SK-MEL-5 (cell line): ENCODE data around the gene ACVR1C. TPM values are rescaled to one million over a fixed set of nuclear protein-coding genes. Genes with fewer than 3 reads are reported as not detected.
"Not testable (repeated sequence)": the region's sequence is repeated elsewhere in the genome, so short reads cannot be mapped to it uniquely, and the experiment has no call there.

Experiments used
- DNase-seq: peaks from one replicate; pipeline ENCODE4 v3.0.0-alpha.2; 2016; ENCODE audit warnings: low read depth, low spot score
- in situ Hi-C: cut with HindIII; loops from 2 replicates; pipeline ENCODE4 v1.10.0; 2016; ENCODE audit warnings: low sequenced_read_pairs, high pct_unique_total_duplicates, low pct_unique_long_range_greater_than_20kb
- total RNA-seq: library from RNA; depleted of rRNA; stranded (reverse); fragments of >200 nt; shearing (Covaris generic); gene quantifications from 2 replicates; pipeline ENCODE4 v1.2.3, GENCODE V29; 2014

ACVR1C gene
- total RNA-seq, 1 experiment from 2014 or later, result 0.69 TPM

GRCh38 chr2:157523270-157524247, 105.1 kb downstream of the ACVR1C start:
- no peak for DNase-seq
- in situ Hi-C loops, result no loop called here

GRCh38 chr2:157514966-157515365, 113.7 kb downstream of the ACVR1C start:
- DNase-seq, in situ Hi-C loops: not testable (repeated sequence)

- peak; percentile 44 for DNase-seq
- in situ Hi-C loops, result no loop called here
Observed at GRCh38 chr2:157509744-157510143, 118.9 kb downstream of the ACVR1C start.

- in situ Hi-C loops, result no loop called here
- peak; percentile 91 for DNase-seq
Observed at GRCh38 chr2:157508676-157509075, 120.0 kb downstream of the ACVR1C start.

GRCh38 chr2:157506586-157506985, 122.1 kb downstream of the ACVR1C start:
- in situ Hi-C loops, result no loop called here
- DNase-seq, result no peak

GRCh38 chr2:157504623-157505022, 124.0 kb downstream of the ACVR1C start:
- in situ Hi-C loops, result no loop called here
- DNase-seq, result no peak

GRCh38 chr2:157501026-157501425, 127.6 kb downstream of the ACVR1C start:
- DNase-seq, result no peak
- in situ Hi-C loops, result no loop called here

- no peak for DNase-seq
Observed at GRCh38 chr2:157500334-157500733, 128.3 kb downstream of the ACVR1C start.

GRCh38 chr2:157498483-157498882, 130.2 kb downstream of the ACVR1C start:
- no peak for DNase-seq
- in situ Hi-C loops, result no loop called here

More at GRCh38 chr2:157500334-157500733, 128.3 kb downstream of the ACVR1C start:
- in situ Hi-C loops, result no loop called here

GRCh38 chr2:157497638-157498314, 130.9 kb downstream of the ACVR1C start:
- in situ Hi-C loops, result no loop called here

GRCh38 chr2:157492189-157492773, 136.4 kb downstream of the ACVR1C start:
- in situ Hi-C loops, result no loop called here
- DNase-seq, result peak; percentile 76

More at GRCh38 chr2:157497638-157498314, 130.9 kb downstream of the ACVR1C start:
- peak; percentile 67 for DNase-seq

- in situ Hi-C loops, result no loop called here
- DNase-seq, result no peak
Observed at GRCh38 chr2:157489983-157490382, 138.7 kb downstream of the ACVR1C start.

- no peak for DNase-seq
- in situ Hi-C loops, result no loop called here
Observed at GRCh38 chr2:157488877-157489276, 139.8 kb downstream of the ACVR1C start.

- no peak for DNase-seq
- in situ Hi-C loops, result no loop called here
Observed at GRCh38 chr2:157487747-157488146, 140.9 kb downstream of the ACVR1C start.

GRCh38 chr2:157487271-157487610, 141.4 kb downstream of the ACVR1C start:
- in situ Hi-C loops, result no loop called here
- DNase-seq, result no peak

- in situ Hi-C loops, result no loop called here
- DNase-seq, result no peak
Observed at GRCh38 chr2:157486596-157487270, 141.9 kb downstream of the ACVR1C start.

- in situ Hi-C loops, result no loop called here
- no peak for DNase-seq
Observed at GRCh38 chr2:157480182-157480961, 148.3 kb downstream of the ACVR1C start.
